Endothelial cell of umbilical vein (primary cell): ENCODE results near the gene TFDP1. TPM values are rescaled to one million over a fixed set of nuclear protein-coding genes. Genes with fewer than 3 reads are reported as not detected.

Source experiments
- BruUV-seq: library from RNA; stranded (reverse); fragments of 400-500 nt; replicated peaks from 2 replicates; lab custom pipeline; 2021; lab: Mats Ljungman, UMichigan
- CTCF ChIA-PET: fragments of 300-600, 350-600 bp; sonication (Branson Sonifier 250); formaldehyde crosslinking; loops from one replicate; lab custom pipeline; 2021; ENCODE audit warnings: antibody characterized with exemption, inconsistent platforms; lab: Charles Lee
- POLR2A ChIA-PET: fragments of 300-600, 350-600 bp; sonication (Branson Sonifier 250); formaldehyde crosslinking; loops from one replicate; lab custom pipeline; 2021; ENCODE audit warnings: antibody characterized with exemption, inconsistent platforms; lab: Charles Lee
- DNase-seq: peaks from one replicate; pipeline ENCODE4 v3.0.0-alpha.2; 2011; ENCODE audit warnings: low read depth, low spot score
- FAIRE-seq: peaks from 2 replicates; lab custom pipeline; 2011; peaks lifted over from hg19 to GRCh38; lab: Jason Lieb, UNC
- H2AFZ ChIP-seq: 2 replicates; pipeline ENCODE4 v1.6.0; 2012; ENCODE audit warnings: low read depth, low read length, control low read depth, inconsistent platforms
- H3K27ac ChIP-seq: 2 replicates; pipeline ENCODE4 v1.5.1; 2011; ENCODE audit warnings: low read depth, mild to moderate bottlenecking, control low read depth, low read length, moderate library complexity; ENCODE audit not compliant: insufficient read depth
- H3K27me3 ChIP-seq, 2 experiments: 2 replicates each; pipeline versions ENCODE4 v1.6.0 to v1.6.1; 2011; ENCODE audit warnings: low read length in 2 of 2, mixed read lengths in 1 of 2; ENCODE audit not compliant: control insufficient read depth in 2 of 2, insufficient read depth in 2 of 2
- H3K36me3 ChIP-seq, 2 experiments: 2 replicates in 1 of 2; 3 replicates in 1 of 2; pipeline ENCODE4 v1.5.1; 2011; ENCODE audit warnings: low read length in 2 of 2, mild to moderate bottlenecking in 1 of 2, moderate library complexity in 1 of 2; ENCODE audit not compliant: control insufficient read depth in 2 of 2, insufficient read depth in 2 of 2; ENCODE audit errors: extremely low read depth in 1 of 2
- H3K4me1 ChIP-seq: 3 replicates; pipeline ENCODE4 v1.5.1; 2011; ENCODE audit warnings: mild to moderate bottlenecking, low read length; ENCODE audit not compliant: control insufficient read depth, insufficient read depth; ENCODE audit errors: extremely low read depth
- H3K4me2 ChIP-seq: 2 replicates; pipeline ENCODE4 v1.6.1; 2011; ENCODE audit warnings: low read length, control low read depth, mixed read lengths; ENCODE audit not compliant: insufficient read depth
- H3K4me3 ChIP-seq, 3 experiments: fragments of 200-600 bp in 1 of 3; sonication (generic), shearing (Covaris generic) in 1 of 3; replicated peaks in 1 of 3; 2 replicates each; pipeline ENCODE4 v1.5.1; 2011 to 2016; ENCODE audit warnings: control low read depth in 3 of 3, low read length in 3 of 3, mild to moderate bottlenecking in 2 of 3, inconsistent platforms in 1 of 3, low read depth in 1 of 3, moderate library complexity in 1 of 3; ENCODE audit not compliant: insufficient read depth in 1 of 3
- H3K79me2 ChIP-seq: 2 replicates; pipeline ENCODE4 v1.6.0; 2012; ENCODE audit warnings: low read length, inconsistent platforms; ENCODE audit not compliant: control insufficient read depth, insufficient read depth
- H3K9ac ChIP-seq: replicated peaks from 2 replicates; pipeline ENCODE3; 2011; ENCODE audit warnings: low read length, control low read depth; ENCODE audit not compliant: insufficient read depth; ENCODE audit errors: extremely low read depth
- H3K9me1 ChIP-seq: replicated peaks from 3 replicates; pipeline ENCODE4 v1.6.0; 2011; ENCODE audit warnings: mild to moderate bottlenecking, low read length; ENCODE audit not compliant: control insufficient read depth, insufficient read depth; ENCODE audit errors: extremely low read depth
- H3K9me3 ChIP-seq: replicated peaks from 2 replicates; pipeline ENCODE4 v1.5.1; 2012; ENCODE audit warnings: low read length, inconsistent platforms; ENCODE audit not compliant: control insufficient read depth, insufficient read depth
- H4K20me1 ChIP-seq: replicated peaks from 2 replicates; pipeline ENCODE3; 2011; ENCODE audit warnings: mild to moderate bottlenecking, low read length; ENCODE audit not compliant: control insufficient read depth, insufficient read depth; ENCODE audit errors: extremely low read depth
- CTCF ChIP-seq, 2 donors: IDR thresholded peaks; 1 replicate in 1 of 2; 2 replicates in 1 of 2; pipeline ENCODE4 v1.5.1; 2011; ENCODE audit warnings: low read length in 2 of 2, mild to moderate bottlenecking in 2 of 2, moderate library complexity in 2 of 2, control low read depth in 1 of 2, inconsistent platforms in 1 of 2, low read depth in 1 of 2; ENCODE audit not compliant: insufficient read depth in 1 of 2; ENCODE audit errors: extremely low read depth in 1 of 2
- EZH2 ChIP-seq: IDR thresholded peaks from 2 replicates; pipeline ENCODE4 v1.6.1; 2012; ENCODE audit warnings: borderline replicate concordance, low read depth, mild to moderate bottlenecking, moderate library complexity, low read length, inconsistent platforms; ENCODE audit not compliant: severe bottlenecking
- FOS ChIP-seq: IDR thresholded peaks from 2 replicates; pipeline ENCODE4 v1.6.1; 2011; ENCODE audit warnings: mild to moderate bottlenecking, low read length, moderate library complexity, borderline replicate concordance; ENCODE audit not compliant: insufficient read depth
- GATA2 ChIP-seq: IDR thresholded peaks from 2 replicates; pipeline ENCODE4 v1.7.0; 2011; ENCODE audit warnings: low read depth, mild to moderate bottlenecking, moderate library complexity, mixed read lengths, low read length; ENCODE audit not compliant: insufficient read length, insufficient read depth
- MAX ChIP-seq: IDR thresholded peaks from 2 replicates; pipeline ENCODE4 v1.6.1; 2011; ENCODE audit not compliant: insufficient read depth, insufficient read length
- POLR2AphosphoS5 ChIP-seq: IDR thresholded peaks from 2 replicates; pipeline ENCODE4 v1.6.1; 2012; ENCODE audit warnings: low read depth, mild to moderate bottlenecking, control low read depth, low read length, moderate library complexity; ENCODE audit not compliant: insufficient read depth
- dilution Hi-C: fragments of 300-500 bp; cut with MboI; formaldehyde crosslinking; loops from one replicate; pipeline ENCODE4 v1.15.0; 2019; ENCODE audit warnings: low sequenced_read_pairs; ENCODE audit not compliant: extremely low pct_ligation_motif_present
- intact Hi-C: fragments of 100-400 bp; cut with micrococcal nuclease; formaldehyde crosslinking; loops from one replicate; pipeline ENCODE4 v1.10.0; 2022
- polyA plus RNA-seq, 4 experiments: library from polyadenylated mRNA; depleted of rRNA in 3 of 4; stranded (reverse) in 3 of 4; unstranded in 1 of 4; fragments of >200 nt; gene quantifications; 2 replicates each; pipeline versions ENCODE4 v1.2.1 to v1.2.3, GENCODE V29; 2011 to 2012; ENCODE audit warnings: missing spikeins in 1 of 4
- total RNA-seq: library from RNA; stranded (reverse); gene quantifications from 2 replicates; pipeline ENCODE4 v1.2.3, GENCODE V29; 2021

The TFDP1 gene
- total and polyA plus RNA-seq, 2 donors (not counting 3 experiments of a cell fraction or from before 2014, with no cell fraction given) = 64.3 to 137 TPM

GRCh38 chr13:113652404-113653263 lies 68.1 kb downstream of the TFDP1 start:
- FAIRE-seq = no peak

More at GRCh38 chr13:113652404-113653263, 68.1 kb downstream of the TFDP1 start:
- CTCF ChIA-PET = interaction anchor here (1.5 kb wide), 1 partner anchor 74 kb away, joined by 3 read pairs; no protein-coding TSS in a partner anchor
- H3K4me3 ChIP-seq = no peak overlapping the region
- H3K9me3 ChIP-seq = no peaks in the 10 kb centered on the region
- H2AFZ ChIP-seq = no peak overlapping the region
- H3K79me2 ChIP-seq = no peaks in the 10 kb centered on the region
- BruUV-seq = no TSS peak
- H3K9ac ChIP-seq = no peak overlapping the region
- no peak for DNase-seq
- intact Hi-C loops (no loop called here), dilution Hi-C loops (no loop called here)
- TF ChIP-seq CTCF (IDR thresholded peaks at IDR 0.05; ENCODE audit: extremely low read depth in 1 of 2, insufficient read depth in 1 of 2, low read depth in 1 of 2, low read length in 2 of 2) = no peak
- TF ChIP-seq FOS = no peak
- no peak for TF ChIP-seq EZH2
- TF ChIP-seq MAX = no peak
- no peak for TF ChIP-seq GATA2
- no peak for TF ChIP-seq POLR2AphosphoS5
- H3K4me2 ChIP-seq = no peak overlapping the region
- no peaks in the 10 kb centered on the region for H3K4me1 ChIP-seq
- no peaks in the 10 kb centered on the region for H3K27me3 ChIP-seq
- H3K27ac ChIP-seq = no peak overlapping the region
- POLR2A ChIA-PET = no interaction called here
- no peaks in the 10 kb centered on the region for H3K36me3 ChIP-seq
- H3K9me1 ChIP-seq = no peaks in the 10 kb centered on the region
- H4K20me1 ChIP-seq = no peaks in the 10 kb centered on the region
